ENCODE measurements around the gene WDR27. TPM values are rescaled to one million over a fixed set of nuclear protein-coding genes. Genes with fewer than 3 reads are reported as not detected.

Gene WDR27
- total RNA-seq, 2 experiments from 2014 or later, result 77.2 to 108 TPM

DNA sequence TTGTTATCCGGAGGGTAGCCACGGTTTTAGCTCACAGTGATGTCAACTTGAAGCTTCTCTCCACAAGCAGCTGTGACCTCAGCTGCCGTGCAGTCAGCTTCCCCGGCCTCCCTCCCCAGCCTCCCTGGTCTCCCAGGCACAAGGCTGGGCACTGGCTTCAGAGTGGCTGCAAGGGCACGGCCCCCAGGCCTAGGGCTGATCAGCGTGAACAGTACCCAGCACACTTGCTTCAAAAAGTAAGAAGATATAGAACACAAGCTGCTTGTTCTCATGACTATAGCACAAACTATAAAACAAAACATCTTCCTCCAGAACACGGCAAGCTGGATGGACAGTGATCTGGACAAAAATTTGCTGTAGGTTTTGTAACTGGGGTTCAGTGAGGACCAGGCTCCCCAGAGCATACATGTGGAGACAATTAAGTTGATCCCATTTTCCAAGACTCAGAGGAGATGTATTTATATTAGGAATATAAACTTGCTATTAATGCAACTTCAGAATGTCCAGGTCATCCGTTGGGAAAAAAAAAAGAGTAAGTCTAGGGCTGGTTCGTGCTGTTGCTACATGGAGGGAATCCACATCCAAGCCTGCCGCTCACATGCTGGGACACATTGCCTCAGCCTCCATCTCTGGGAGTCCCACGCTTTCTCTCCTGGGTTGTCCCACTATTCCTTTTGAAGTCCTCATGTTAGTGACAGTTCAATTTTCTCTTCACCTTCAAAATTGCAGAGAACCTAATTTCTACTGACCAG is 248.8 kb downstream of the WDR27 start:
- Histone ChIP-seq H3K4me2 (ENCODE audit: low read length) (no peak overlapping the region), H4K20me1 (ENCODE audit: insufficient read depth, low read length) (no peaks in the 10 kb centered on the region), H3K9me3 (ENCODE audit: low read length) (no peaks in the 10 kb centered on the region), H3K4me1 (ENCODE audit: insufficient read depth, low read length, poor library complexity, severe bottlenecking) (peaks cover 5% of the 10 kb centered on the region), H2AFZ (ENCODE audit: low read length) (no peak overlapping the region), H3K4me3 (ENCODE audit: low read depth, low read length, poor library complexity, severe bottlenecking) (no peak overlapping the region), H3K27ac (ENCODE audit: low read depth, low read length, poor library complexity, severe bottlenecking) (no peak overlapping the region), H3K36me3 (ENCODE audit: insufficient read depth, low read length) (no peaks in the 10 kb centered on the region), H3K9me2 (ENCODE audit: insufficient read depth, low read length) (no peaks in the 10 kb centered on the region), H3K79me2 (ENCODE audit: insufficient read depth, low read depth, low read length) (no peaks in the 10 kb centered on the region)
- intact Hi-C loops (cut with micrococcal nuclease; ENCODE audit: unreplicated experiment), result no loop called here
- TF ChIP-seq CTCF (conservative IDR thresholded peaks at IDR 0.05; ENCODE audit: low read length) (no peak), EZH2phosphoT487 (IDR thresholded peaks at IDR 0.05; ENCODE audit: borderline replicate concordance, low read depth, low read length) (no peak)
- DNase-seq (ENCODE audit: low spot score), result no peak
- no TSS peak for BruUV-seq (replicated peaks)
- POLR2A ChIA-PET, result interaction anchor here (1.0 kb wide), 1 partner anchor 61 kb away, joined by 3 read pairs; no protein-coding TSS in a partner anchor
- CTCF ChIA-PET (ENCODE audit: unreplicated experiment), result no interaction called here

DNA sequence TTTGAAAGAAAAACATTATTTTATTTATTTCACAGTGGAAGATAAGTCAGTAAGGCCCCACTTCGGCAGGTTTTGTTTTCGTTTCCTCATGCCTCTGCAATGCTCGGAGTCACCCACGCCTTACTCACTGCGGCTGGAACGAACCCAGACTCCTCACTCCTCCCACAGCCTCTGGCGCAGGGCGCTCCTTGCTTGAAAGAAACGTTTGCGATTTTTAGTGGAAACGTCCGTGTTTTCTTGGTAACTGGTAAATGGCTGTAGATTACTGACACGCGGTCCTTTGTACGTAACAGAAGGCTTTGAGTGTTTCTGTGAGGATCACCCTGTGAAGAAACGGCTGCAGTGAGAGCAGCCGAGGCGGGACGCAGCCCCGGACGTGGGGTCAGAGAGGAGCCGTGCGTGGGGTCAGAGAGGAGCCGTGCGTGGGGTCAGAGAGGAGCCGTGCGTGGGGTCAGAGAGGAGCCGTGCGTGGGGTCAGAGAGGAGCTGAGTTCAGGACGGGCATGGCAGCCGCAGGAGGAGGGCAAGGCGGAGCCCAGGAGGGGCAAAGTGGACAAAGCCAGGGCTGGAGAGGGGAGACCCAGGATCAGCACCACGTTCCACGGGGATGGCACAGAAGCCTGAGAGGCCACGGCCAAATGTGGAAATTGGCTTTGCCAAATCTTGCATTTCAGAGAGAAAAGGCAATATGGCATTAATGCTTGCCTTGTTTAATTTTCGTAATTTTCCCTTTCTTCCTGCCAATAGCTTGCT is 249.5 kb downstream of the WDR27 start:
- POLR2A ChIA-PET, result interaction anchor here (1.0 kb wide), 1 partner anchor 8 kb away, joined by 4 read pairs; no protein-coding TSS in a partner anchor
- Histone ChIP-seq H3K36me3 (ENCODE audit: insufficient read depth, low read length) (no peaks in the 10 kb centered on the region), H3K4me1 (ENCODE audit: insufficient read depth, low read length, poor library complexity, severe bottlenecking) (peaks cover 7% of the 10 kb centered on the region), H2AFZ (ENCODE audit: low read length) (no peak overlapping the region), H3K9me3 (ENCODE audit: low read length) (no peaks in the 10 kb centered on the region), H4K20me1 (ENCODE audit: insufficient read depth, low read length) (no peaks in the 10 kb centered on the region), H3K4me3 (ENCODE audit: low read depth, low read length, poor library complexity, severe bottlenecking) (no peak overlapping the region), H3K27ac (ENCODE audit: low read depth, low read length, poor library complexity, severe bottlenecking) (no peak overlapping the region), H3K79me2 (ENCODE audit: insufficient read depth, low read depth, low read length) (no peaks in the 10 kb centered on the region), H3K9me2 (ENCODE audit: insufficient read depth, low read length) (no peaks in the 10 kb centered on the region), H3K4me2 (ENCODE audit: low read length) (no peak overlapping the region)
- CTCF ChIA-PET (ENCODE audit: unreplicated experiment), result no interaction called here
- DNase-seq (ENCODE audit: low spot score), result no peak
- no TSS peak for BruUV-seq (replicated peaks)
- TF ChIP-seq CTCF (conservative IDR thresholded peaks at IDR 0.05; ENCODE audit: low read length) (no peak), EZH2phosphoT487 (IDR thresholded peaks at IDR 0.05; ENCODE audit: borderline replicate concordance, low read depth, low read length) (no peak)
- intact Hi-C loops (cut with micrococcal nuclease; ENCODE audit: unreplicated experiment), result no loop called here
